ENCODE measurements around the gene RASAL2.
"Not testable (repeated sequence)": the region's sequence is repeated elsewhere in the genome, so short reads cannot be mapped to it uniquely, and the experiment has no call there.

RASAL2 gene

GRCh38 chr1:178498896-178499675, 405.2 kb downstream of the RASAL2 start:
- FAIRE-seq (no peak), DNase-seq (ENCODE audit: insufficient read length, low spot score) (no peak)

DNA sequence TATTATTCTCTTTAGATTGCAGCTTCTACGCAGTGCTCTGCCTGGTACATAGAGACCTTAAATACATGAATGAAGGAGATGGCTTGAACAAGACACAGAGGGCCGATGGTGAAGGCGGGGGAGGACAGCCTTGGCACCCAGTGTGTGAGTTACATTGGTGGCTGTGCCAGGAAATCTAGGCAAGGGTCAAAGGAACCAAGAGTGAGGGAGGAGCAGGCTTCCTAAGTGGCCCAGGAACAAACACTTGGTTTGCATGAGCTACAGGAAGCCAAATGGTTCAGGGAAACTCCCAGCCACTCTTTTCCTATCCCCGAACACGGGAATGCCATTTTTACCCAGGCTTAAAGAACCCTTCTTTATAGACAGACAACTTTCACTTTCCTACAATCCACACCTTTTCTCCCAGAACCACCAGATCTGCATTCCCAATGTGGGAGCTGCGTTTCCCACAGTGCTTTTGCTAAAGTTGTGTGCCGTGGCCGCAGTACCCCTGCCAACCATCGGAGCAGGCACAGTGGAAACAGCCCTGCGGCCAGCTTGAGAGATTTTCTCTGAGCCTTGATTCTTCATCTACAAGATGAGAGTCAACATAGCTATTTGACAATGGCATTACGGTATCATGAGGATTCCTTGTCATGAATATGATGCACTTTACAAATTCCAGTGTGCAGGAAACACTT, 406.3 kb downstream of the RASAL2 start:
- DNase-seq (ENCODE audit: insufficient read length, low spot score), result no peak
- FAIRE-seq, result no peak

- FAIRE-seq, result no peak
- no peak for DNase-seq (ENCODE audit: insufficient read length, low spot score)
Measured at GRCh38 chr1:178500936-178501554, 407.1 kb downstream of the RASAL2 start.

GRCh38 chr1:178501705-178502329, 407.9 kb downstream of the RASAL2 start:
- DNase-seq (ENCODE audit: insufficient read length, low spot score) (peak; percentile 88), FAIRE-seq (no peak)

- DNase-seq (ENCODE audit: insufficient read length, low spot score) (no peak), FAIRE-seq (no peak)
Measured at GRCh38 chr1:178502330-178502714, 408.4 kb downstream of the RASAL2 start.

GRCh38 chr1:178502856-178503255, 409.0 kb downstream of the RASAL2 start:
- DNase-seq (ENCODE audit: insufficient read length, low spot score), result no peak
- no peak for FAIRE-seq

- not testable (repeated sequence) for DNase-seq (ENCODE audit: insufficient read length, low spot score)
Measured at GRCh38 chr1:178503316-178503715, 409.4 kb downstream of the RASAL2 start.

GRCh38 chr1:178503849-178504248, 409.9 kb downstream of the RASAL2 start:
- DNase-seq (ENCODE audit: insufficient read length, low spot score), result no peak
- no peak for FAIRE-seq

More at GRCh38 chr1:178503316-178503715, 409.4 kb downstream of the RASAL2 start:
- not testable (repeated sequence) for FAIRE-seq

GRCh38 chr1:178504286-178504685, 410.4 kb downstream of the RASAL2 start:
- FAIRE-seq (no peak), DNase-seq (ENCODE audit: insufficient read length, low spot score) (no peak)

- no peak for FAIRE-seq
- no peak for DNase-seq (ENCODE audit: insufficient read length, low spot score)
Measured at GRCh38 chr1:178506177-178506576, 412.3 kb downstream of the RASAL2 start.

DNA sequence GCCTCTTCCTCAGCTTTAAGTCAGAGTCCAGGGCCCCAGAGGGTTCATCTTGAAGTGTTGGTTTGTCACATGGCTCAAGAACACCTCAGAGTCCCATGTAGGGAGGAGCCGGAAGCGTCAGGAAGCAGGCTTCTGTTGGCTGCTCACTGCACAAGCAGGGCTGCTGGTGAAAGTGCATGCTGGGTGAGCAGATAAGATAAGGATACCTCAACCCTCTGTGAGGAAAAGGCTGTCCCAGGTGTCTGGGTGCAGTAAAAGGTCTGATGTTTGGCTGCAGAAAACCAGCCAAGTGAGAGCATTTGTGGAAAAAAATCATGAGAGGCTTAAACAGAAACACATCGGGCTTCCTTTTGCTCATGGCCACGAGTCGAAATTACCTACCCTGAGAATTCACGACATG, 412.8 kb downstream of the RASAL2 start:
- FAIRE-seq, result no peak
- no peak for DNase-seq (ENCODE audit: insufficient read length, low spot score)

GRCh38 chr1:178509414-178510007, 415.6 kb downstream of the RASAL2 start:
- no peak for FAIRE-seq
- DNase-seq (ENCODE audit: insufficient read length, low spot score), result no peak

DNA sequence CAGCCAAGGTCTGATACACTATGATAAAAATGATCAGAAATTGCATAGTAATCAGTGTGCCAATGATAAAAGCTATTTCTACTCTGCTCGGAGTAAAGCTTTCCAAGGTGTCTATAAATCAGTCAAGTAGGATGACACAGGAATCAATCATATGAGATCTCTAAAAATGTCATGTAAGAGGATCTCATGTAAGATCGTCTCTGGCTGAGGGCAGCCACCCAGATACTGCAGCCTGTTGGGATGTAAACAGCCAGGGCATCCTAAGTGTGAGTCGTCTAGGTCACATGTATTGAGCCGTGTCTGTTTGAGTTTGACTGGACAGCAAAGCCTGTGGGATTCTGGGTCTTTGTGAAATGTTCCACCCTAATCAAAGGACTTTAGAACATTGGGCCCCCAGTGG, 416.3 kb downstream of the RASAL2 start:
- DNase-seq (ENCODE audit: insufficient read length, low spot score) (no peak), FAIRE-seq (no peak)

- no peak for DNase-seq (ENCODE audit: insufficient read length, low spot score)
- FAIRE-seq, result no peak
Measured at GRCh38 chr1:178512566-178513277, 418.8 kb downstream of the RASAL2 start, which contains the start of gene TEX35. Gene TEX35, plus strand, starts transcription at chr1:178513109. Its CDS starts 80 bp downstream, at chr1:178513189.

DNA sequence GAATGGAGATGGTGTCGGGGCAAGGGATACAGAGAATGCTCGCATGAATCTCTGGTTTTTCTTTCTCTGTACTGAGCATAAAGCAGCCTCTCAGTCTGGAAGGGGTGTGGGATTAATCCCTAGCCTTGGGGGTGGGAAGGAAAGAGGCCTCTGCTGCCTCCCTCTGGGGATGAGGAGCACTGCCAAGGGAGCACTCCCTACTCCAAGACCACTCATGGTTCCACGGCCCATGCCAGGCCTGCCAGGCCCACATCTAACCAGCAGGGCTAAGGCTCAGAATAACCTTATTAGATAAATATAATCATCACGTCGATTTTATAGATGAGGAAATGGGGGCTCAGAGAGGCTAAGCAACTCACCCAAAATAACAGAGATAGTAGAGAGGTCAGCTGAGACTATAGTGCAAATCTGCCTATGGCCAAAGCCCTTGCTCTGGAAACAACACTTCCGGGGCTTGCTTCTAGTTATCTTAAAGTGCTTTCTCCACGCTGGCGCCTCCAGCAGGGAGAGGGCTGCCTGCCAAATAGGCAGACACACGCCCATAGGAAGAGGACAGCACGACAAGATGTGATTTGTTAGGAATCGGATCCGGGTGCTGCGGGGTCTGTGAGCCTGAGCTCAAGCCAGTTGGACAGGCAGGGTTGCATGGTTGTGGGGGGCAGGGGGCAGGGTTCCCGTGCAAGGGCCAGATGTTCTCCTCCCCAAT, 419.5 kb downstream of the RASAL2 start:
- DNase-seq (ENCODE audit: insufficient read length, low spot score) (no peak), FAIRE-seq (no peak)

- no peak for FAIRE-seq
- no peak for DNase-seq (ENCODE audit: insufficient read length, low spot score)
Measured at GRCh38 chr1:178516110-178516509, 422.2 kb downstream of the RASAL2 start.

DNA sequence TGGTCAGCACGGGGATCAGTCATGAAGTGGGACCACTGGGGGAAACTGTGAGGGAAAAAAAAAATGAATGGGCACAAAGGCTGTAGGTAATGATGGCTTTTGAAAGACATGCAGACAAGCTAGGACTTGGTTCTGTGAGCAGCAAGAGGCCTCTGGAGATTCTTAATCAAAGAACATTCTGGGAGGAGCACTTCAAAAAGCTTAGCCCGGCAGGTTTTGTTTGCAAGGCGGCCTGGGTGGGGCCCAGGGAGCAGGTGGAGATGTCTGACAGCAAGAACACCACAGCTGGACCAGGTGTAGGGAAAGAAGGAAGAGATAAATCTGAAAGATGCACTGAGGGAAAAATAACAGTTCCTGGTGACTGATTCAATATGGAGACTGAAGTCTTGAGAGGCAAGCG, 425.0 kb downstream of the RASAL2 start:
- no peak for DNase-seq (ENCODE audit: insufficient read length, low spot score)
- no peak for FAIRE-seq

GRCh38 chr1:178520803-178521202, 426.9 kb downstream of the RASAL2 start:
- no peak for DNase-seq (ENCODE audit: insufficient read length, low spot score)

GRCh38 chr1:178521241-178521640, 427.3 kb downstream of the RASAL2 start:
- no peak for DNase-seq (ENCODE audit: insufficient read length, low spot score)
- FAIRE-seq, result peak; percentile 9

More at GRCh38 chr1:178520803-178521202, 426.9 kb downstream of the RASAL2 start:
- no peak for FAIRE-seq

Measured in HTR-8/SVneo (cell line).